BLaER1 (cell line): Measurements from ENCODE around the gene DAGLB.

Source experiments
- H3K27ac ChIP-seq: shearing (Covaris generic); formaldehyde crosslinking; 2 replicates; pipeline ENCODE4 v1.8.1; 2022
- H3K27me3 ChIP-seq: shearing (Covaris generic); formaldehyde crosslinking; 2 replicates; pipeline ENCODE4 v1.8.1; 2022
- H3K36me3 ChIP-seq: shearing (Covaris generic); formaldehyde crosslinking; 2 replicates; pipeline ENCODE4 v1.8.1; 2022
- H3K4me1 ChIP-seq: shearing (Covaris generic); formaldehyde crosslinking; 2 replicates; pipeline ENCODE4 v1.8.1; 2022
- H3K4me2 ChIP-seq: shearing (Covaris generic); formaldehyde crosslinking; 2 replicates; pipeline ENCODE4 v1.8.1; 2022
- H3K4me3 ChIP-seq: shearing (Covaris generic); formaldehyde crosslinking; 2 replicates; pipeline ENCODE4 v1.8.1; 2022
- H3K9ac ChIP-seq: shearing (Covaris generic); formaldehyde crosslinking; 2 replicates; pipeline ENCODE4 v1.8.1; 2022
- H3K9me3 ChIP-seq: shearing (Covaris generic); formaldehyde crosslinking; 2 replicates; pipeline ENCODE4 v1.8.1; 2022
- H4K20me1 ChIP-seq: shearing (Covaris generic); formaldehyde crosslinking; 2 replicates; pipeline ENCODE4 v1.8.1; 2022
- Cebpa-rat ChIP-seq: shearing (Covaris generic); IDR thresholded peaks from 2 replicates; pipeline ENCODE4 v1.8.1; 2022

Gene DAGLB

GRCh38 chr7:6435486-6436384 lies 12.0 kb downstream of the DAGLB start:
- Histone ChIP-seq H3K4me3 (peak overlapping the region; percentile 53), H3K4me2 (peak overlapping the region; percentile 96), H3K36me3 (peaks cover 60% of the 10 kb centered on the region)

DNA sequence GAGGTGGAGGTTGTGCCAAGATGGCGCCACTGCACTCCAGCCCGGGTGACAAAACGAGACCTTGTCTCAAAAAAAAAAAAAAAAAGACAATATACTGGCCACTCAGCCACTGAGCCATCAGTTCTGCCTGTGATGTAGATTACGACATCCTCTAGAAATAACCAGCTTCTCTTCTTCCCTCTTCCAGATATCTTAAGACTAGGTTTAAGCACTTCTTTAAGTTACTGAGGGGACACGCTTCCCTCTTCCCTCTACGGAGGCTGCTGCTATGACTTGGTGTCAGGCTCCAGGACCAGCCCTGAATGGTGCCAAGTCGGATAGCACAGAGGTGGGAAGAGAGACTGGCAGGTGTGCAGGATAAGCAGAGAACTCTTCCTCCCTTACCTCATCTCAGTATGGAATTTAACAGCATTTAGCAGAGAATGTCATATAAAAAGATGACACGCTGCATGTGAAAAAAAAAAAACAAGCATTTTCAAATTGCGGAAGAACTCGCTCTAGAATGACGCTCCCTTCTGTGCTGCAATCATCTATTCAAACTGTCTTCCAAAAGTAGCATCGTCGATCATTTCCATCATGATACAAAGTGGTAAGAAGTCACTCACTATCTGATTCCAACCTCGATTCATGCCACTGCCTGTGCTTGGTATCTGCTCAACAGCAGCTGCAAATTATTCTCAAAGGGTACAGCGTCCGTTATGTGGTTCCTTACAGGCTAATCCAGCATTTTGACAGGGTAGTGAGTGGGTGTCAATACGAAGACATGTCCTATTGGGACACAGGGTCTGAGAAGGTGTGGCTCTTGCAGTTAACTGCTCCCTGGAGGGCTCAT lies 13.8 kb downstream of the DAGLB start:
- Histone ChIP-seq H3K4me3 (no peak overlapping the region), H4K20me1 (peaks cover 48% of the 10 kb centered on the region), H3K36me3 (peaks cover 64% of the 10 kb centered on the region), H3K27me3 (no peaks in the 10 kb centered on the region), H3K9ac (peak overlapping the region; percentile 82; the same call in 1 of the 2 replicates), H3K27ac (peak overlapping the region; percentile 91), H3K4me2 (peak overlapping the region; percentile 96), H3K4me1 (peaks cover 74% of the 10 kb centered on the region), H3K9me3 (no peaks in the 10 kb centered on the region)
- TF ChIP-seq Cebpa-rat = no peak

More at GRCh38 chr7:6435486-6436384, 12.0 kb downstream of the DAGLB start:
- peaks cover 87% of the 10 kb centered on the region for H3K4me1 ChIP-seq
- no peaks in the 10 kb centered on the region for H3K9me3 ChIP-seq
- peaks cover 34% of the 10 kb centered on the region for H4K20me1 ChIP-seq
- H3K27me3 ChIP-seq = no peaks in the 10 kb centered on the region
- peak overlapping the region; percentile 82 for H3K9ac ChIP-seq
- peak overlapping the region; percentile 91 for H3K27ac ChIP-seq
- TF ChIP-seq Cebpa-rat = no peak

GRCh38 chr7:6432781-6433180 lies 15.0 kb downstream of the DAGLB start:
- H3K36me3 ChIP-seq = peaks cover 76% of the 10 kb centered on the region
- H3K9me3 ChIP-seq = no peaks in the 10 kb centered on the region
- no peak overlapping the region for H3K4me2 ChIP-seq
- no peak for TF ChIP-seq Cebpa-rat
- peak overlapping the region; percentile 4; the same call in 1 of the 2 replicates for H3K9ac ChIP-seq
- H3K4me1 ChIP-seq = peaks cover 64% of the 10 kb centered on the region
- no peak overlapping the region for H3K4me3 ChIP-seq
- H4K20me1 ChIP-seq = peaks cover 60% of the 10 kb centered on the region
- no peaks in the 10 kb centered on the region for H3K27me3 ChIP-seq
- H3K27ac ChIP-seq = 0 out of 2 replicates have a peak overlapping the region, but pooled peaks have one; percentile 35

DNA sequence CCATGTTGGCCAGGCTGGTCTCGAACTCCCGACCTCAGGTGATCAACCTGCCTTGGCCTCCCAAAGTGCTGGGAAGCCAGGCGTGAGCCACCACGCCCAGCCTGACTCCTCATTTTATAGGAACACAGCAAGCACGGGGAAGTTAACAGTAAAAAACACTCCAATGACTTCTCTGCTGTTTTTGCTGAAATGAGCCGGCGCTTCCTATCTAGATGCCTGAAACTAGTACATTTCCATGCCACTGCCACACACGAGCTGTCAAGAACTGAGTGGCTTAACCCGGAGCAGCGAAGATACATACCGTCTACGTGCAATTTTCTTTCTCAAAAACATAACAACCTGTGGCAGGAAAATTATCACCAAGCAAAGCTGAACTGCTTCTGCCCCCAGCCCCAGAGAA lies 16.8 kb downstream of the DAGLB start:
- Histone ChIP-seq H3K4me3 (no peak overlapping the region), H3K27ac (0 out of 2 replicates have a peak overlapping the region, but pooled peaks have one; percentile 3), H3K36me3 (peaks cover 94% of the 10 kb centered on the region), H3K9me3 (no peaks in the 10 kb centered on the region), H3K27me3 (no peaks in the 10 kb centered on the region), H3K9ac (peak overlapping the region; percentile 4; the same call in 1 of the 2 replicates), H3K4me2 (no peak overlapping the region), H4K20me1 (peaks cover 76% of the 10 kb centered on the region), H3K4me1 (peaks cover 46% of the 10 kb centered on the region)
- TF ChIP-seq Cebpa-rat = no peak

DNA sequence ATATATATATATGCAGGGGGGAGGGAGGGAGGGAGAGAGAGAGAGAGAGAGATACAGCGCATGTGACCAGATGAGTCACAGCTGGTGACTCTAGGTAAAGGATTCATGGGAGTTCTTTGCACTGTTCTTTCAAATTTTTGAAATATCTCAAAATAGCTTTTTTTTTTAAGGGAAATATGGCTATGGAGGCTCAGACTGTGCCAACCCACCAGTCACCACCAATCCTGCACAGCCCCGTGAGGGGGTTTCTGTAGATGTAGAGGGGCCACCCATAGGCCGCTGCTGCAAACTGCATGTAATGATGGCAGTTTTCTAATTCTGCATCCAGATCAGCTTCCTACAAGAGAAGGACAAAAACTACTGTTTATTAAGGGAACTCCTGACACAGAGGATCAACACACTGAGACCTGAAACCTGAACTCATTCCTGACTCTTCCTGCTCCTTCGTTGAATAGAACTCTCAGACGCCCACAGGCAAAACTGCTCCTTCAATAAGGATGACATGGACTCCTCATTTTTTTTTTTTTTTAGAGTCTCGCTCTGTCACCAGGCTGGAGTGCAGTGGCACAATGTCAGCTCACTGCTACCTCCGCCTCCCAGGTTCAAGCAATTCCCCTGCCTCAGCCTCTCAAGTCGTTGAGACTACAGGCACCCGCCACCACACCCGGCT lies 17.3 kb downstream of the DAGLB start:
- Histone ChIP-seq H3K4me2 (no peak overlapping the region), H4K20me1 (peaks cover 82% of the 10 kb centered on the region), H3K4me3 (no peak overlapping the region), H3K9me3 (no peaks in the 10 kb centered on the region), H3K4me1 (peaks cover 45% of the 10 kb centered on the region), H3K27me3 (no peaks in the 10 kb centered on the region), H3K36me3 (peaks cover 98% of the 10 kb centered on the region), H3K9ac (no peak overlapping the region; the same call in 1 of the 2 replicates), H3K27ac (no peak overlapping the region)
- no peak for TF ChIP-seq Cebpa-rat

DNA sequence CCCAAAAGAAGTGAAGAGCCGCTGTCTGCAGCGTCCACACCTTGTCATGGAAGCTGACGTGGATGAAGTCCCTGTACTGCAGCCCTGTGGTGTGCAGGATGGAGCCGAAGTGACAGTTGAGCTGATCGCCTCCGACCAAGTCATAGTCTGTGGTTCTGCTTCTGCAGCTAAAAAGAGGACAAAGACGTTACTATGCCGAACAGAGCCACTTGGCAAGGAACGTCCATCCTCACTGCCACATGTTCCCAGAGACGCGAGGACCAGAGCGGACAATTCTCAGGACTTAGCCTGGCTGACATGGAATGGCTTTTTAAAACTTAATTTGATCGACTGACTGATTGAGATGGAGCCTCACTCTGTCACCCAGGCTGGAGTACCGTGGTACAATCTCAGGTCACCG lies 21.8 kb downstream of the DAGLB start:
- Histone ChIP-seq H3K27ac (0 out of 2 replicates have a peak overlapping the region, but pooled peaks have one; percentile 0), H3K27me3 (no peaks in the 10 kb centered on the region), H3K36me3 (peaks cover 96% of the 10 kb centered on the region), H3K9me3 (no peaks in the 10 kb centered on the region), H3K4me1 (peaks cover 45% of the 10 kb centered on the region), H3K4me3 (no peak overlapping the region), H3K9ac (no peak overlapping the region), H3K4me2 (no peak overlapping the region), H4K20me1 (peaks cover 87% of the 10 kb centered on the region)
- no peak for TF ChIP-seq Cebpa-rat

DNA sequence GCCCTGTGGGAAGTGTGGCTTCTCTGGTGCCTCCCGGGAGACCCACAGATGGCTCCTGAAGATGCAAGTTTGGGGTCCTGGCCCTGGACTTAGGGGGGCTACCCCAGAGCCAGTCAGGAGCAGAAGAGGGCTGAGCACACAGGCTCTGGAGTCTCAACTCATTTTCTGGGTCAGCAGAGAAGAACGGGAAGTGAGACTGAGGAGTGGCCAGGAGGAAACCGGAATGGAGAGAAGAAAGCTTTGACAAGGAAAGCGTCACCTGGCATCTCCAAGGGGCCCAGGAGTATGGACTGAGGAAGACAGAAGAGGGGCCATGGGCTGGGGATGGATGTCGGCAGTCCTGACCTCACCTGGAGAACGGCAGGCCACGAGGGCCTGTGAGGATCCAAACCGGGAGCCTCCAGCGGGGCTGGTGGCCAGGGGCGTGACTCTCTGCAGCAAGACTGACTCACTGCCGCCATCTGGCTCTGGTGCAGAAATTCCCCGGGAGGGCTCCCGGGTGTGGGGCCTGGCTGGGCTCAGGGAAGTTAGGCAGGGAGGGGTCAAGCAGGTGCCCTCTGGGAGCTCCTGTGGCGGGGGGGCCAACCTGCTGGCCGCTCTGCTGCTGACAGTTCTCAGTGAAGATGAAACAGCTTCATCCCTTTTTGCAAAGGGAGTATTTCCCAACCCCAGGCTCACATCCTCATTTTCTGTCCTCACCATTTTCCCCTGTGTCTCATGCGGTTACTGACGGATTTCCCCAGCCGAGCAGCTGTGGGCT lies 23.6 kb downstream of the DAGLB start:
- Histone ChIP-seq H3K27ac (peak overlapping the region; percentile 85), H3K9me3 (no peaks in the 10 kb centered on the region), H3K4me1 (peaks cover 47% of the 10 kb centered on the region), H3K4me3 (peak overlapping the region; percentile 42), H3K36me3 (peaks cover 97% of the 10 kb centered on the region), H3K9ac (peak overlapping the region; percentile 68; the same call in 1 of the 2 replicates), H4K20me1 (peaks cover 89% of the 10 kb centered on the region), H3K27me3 (no peaks in the 10 kb centered on the region), H3K4me2 (peak overlapping the region; percentile 73)
- TF ChIP-seq Cebpa-rat = peak; percentile 75

DNA sequence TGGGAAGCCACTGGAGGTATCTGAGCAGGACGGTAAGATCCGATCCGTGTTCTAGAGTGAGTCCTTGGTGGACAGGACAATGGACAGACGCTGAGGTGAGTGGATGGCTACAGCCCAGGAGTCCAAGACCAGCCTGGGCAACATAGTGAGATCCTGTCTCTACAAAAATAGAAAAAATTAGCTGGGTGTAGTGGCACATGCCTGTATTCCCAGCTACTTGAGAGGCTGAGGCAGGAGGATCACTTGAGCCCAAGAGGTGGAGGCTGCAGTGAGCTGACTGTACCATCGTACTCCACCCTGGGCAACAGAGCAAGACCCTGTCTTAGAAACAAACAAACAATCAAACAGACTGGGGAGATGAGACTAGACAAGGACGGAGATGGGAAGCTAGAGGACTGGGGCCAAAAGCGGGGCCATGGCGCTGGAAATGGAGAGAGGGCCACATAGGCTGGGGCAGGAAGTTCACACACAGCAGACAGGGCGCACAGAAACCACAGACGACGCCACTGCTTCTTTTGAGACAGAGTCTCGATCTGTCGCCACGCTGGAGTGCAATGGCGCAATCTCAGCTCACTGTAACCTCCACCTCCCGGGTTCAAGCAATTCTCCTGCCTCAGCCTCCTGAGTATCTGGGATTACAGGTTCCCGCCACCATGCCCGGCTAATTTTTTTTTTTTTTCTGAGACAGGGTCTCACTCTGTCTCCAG lies 24.7 kb downstream of the DAGLB start:
- Histone ChIP-seq H3K9me3 (no peaks in the 10 kb centered on the region), H3K27me3 (no peaks in the 10 kb centered on the region), H3K36me3 (peaks cover 96% of the 10 kb centered on the region), H3K4me3 (no peak overlapping the region), H3K27ac (peak overlapping the region; percentile 85), H3K4me2 (peak overlapping the region; percentile 73), H4K20me1 (peaks cover 87% of the 10 kb centered on the region), H3K4me1 (peaks cover 49% of the 10 kb centered on the region), H3K9ac (peak overlapping the region; percentile 2; the same call in 1 of the 2 replicates)
- 0 out of 2 replicates have a peak, but pooled peaks have one; percentile 32 for TF ChIP-seq Cebpa-rat
